Hematopoietic multipotent progenitor cell treated with erythropoietin and hydrocortisone succinate and interleukin-3 and kit ligand, for 6 days (in vitro differentiated cells): ENCODE measurements around the gene SHANK3.

Experiments used
- DNase-seq: peaks from one replicate; pipeline ENCODE4 v3.0.0-alpha.2; 2015

The SHANK3 gene

GRCh38 chr22:50714631-50715179 lies 42.1 kb downstream of the SHANK3 start:
- DNase-seq = no peak

GRCh38 chr22:50715250-50715649 lies 42.6 kb downstream of the SHANK3 start:
- no peak for DNase-seq

- DNase-seq = no peak
These were observed 43.2 kb downstream of the SHANK3 start for GRCh38 chr22:50715776-50716175.

GRCh38 chr22:50716290-50717024 lies 43.8 kb downstream of the SHANK3 start:
- no peak for DNase-seq

GRCh38 chr22:50717709-50718351 lies 45.2 kb downstream of the SHANK3 start:
- DNase-seq = no peak

GRCh38 chr22:50718352-50718709 lies 45.7 kb downstream of the SHANK3 start:
- DNase-seq = no peak

GRCh38 chr22:50719814-50720300 lies 47.2 kb downstream of the SHANK3 start:
- DNase-seq = no peak

GRCh38 chr22:50720301-50721256 lies 48.0 kb downstream of the SHANK3 start:
- no peak for DNase-seq

GRCh38 chr22:50721257-50721844 lies 48.7 kb downstream of the SHANK3 start:
- no peak for DNase-seq

GRCh38 chr22:50722048-50722701 lies 49.6 kb downstream of the SHANK3 start:
- no peak for DNase-seq
